HepG2 (cell line): ENCODE data around the gene GAPT. TPM values are rescaled to one million over a fixed set of nuclear protein-coding genes. Genes with fewer than 3 reads are reported as not detected.
A peak's percentile ranks its signal among the peaks of the same experiment; 100 is the strongest.

Experiments
- ATAC-seq: fragments of 200-7000 bp; cut with Tn5 transposase; 3 replicates; pipeline ENCODE4 v1.9.1; 2020; ENCODE audit warnings: mild to moderate bottlenecking, moderate library complexity
- BruUV-seq: library from RNA; stranded (reverse); fragments of 400-500 nt; replicated peaks from 2 replicates; lab custom pipeline; 2021; lab: Mats Ljungman, UMichigan
- CTCF ChIA-PET: fragments of 300-600 bp; formaldehyde crosslinking; extraction: SDS; loops from one replicate; lab custom pipeline; 2021; ENCODE audit warnings: low total read pairs, inconsistent platforms, low intra/inter-chr PET ratio; lab: Yijun Ruan, JAX
- POLR2A ChIA-PET: fragments of 350-600 bp; sonication (Branson Sonifier 250); formaldehyde crosslinking; loops from one replicate; lab custom pipeline; 2020; ENCODE audit warnings: antibody characterized with exemption, inconsistent platforms; lab: Yijun Ruan, JAX
- DNase-seq: peaks from one replicate; pipeline ENCODE4 v3.0.0-alpha.2; 2015; ENCODE audit warnings: low spot score
- FAIRE-seq: peaks from 3 replicates; lab custom pipeline; 2011; peaks lifted over from hg19 to GRCh38; lab: Jason Lieb, UNC
- H2AFZ ChIP-seq: one replicate; pipeline ENCODE4 v1.6.1; 2011; ENCODE audit warnings: low read length, inconsistent platforms
- H3K27ac ChIP-seq: fragments of 300-600 bp; 3 replicates; pipeline ENCODE4 v1.8.0; 2011; ENCODE audit warnings: mixed run types, mild to moderate bottlenecking, mixed read lengths, low read length, inconsistent platforms; ENCODE audit not compliant: insufficient read depth; ENCODE audit errors: extremely low read length
- H3K27me3 ChIP-seq, 2 experiments: fragments of 200-600 bp in 1 of 2; 2 replicates in 1 of 2; 3 replicates in 1 of 2; pipeline versions ENCODE4 v1.6.0 to v1.8.0; 2011; ENCODE audit warnings: low read length in 2 of 2, mild to moderate bottlenecking in 2 of 2, moderate library complexity in 2 of 2, inconsistent platforms in 1 of 2; ENCODE audit not compliant: insufficient read depth in 2 of 2, control insufficient read depth in 1 of 2
- H3K36me3 ChIP-seq, 2 experiments: fragments of 200-600 bp in 1 of 2; replicated peaks in 1 of 2; 2 replicates in 1 of 2; 3 replicates in 1 of 2; pipeline versions ENCODE4 v1.5.1 to v1.8.0; 2011; ENCODE audit warnings: low read length in 2 of 2, inconsistent platforms in 1 of 2; ENCODE audit not compliant: insufficient read depth in 2 of 2, control insufficient read depth in 1 of 2
- H3K4me1 ChIP-seq: 2 replicates; pipeline ENCODE4 v1.5.1; 2012; ENCODE audit warnings: low read length, inconsistent platforms; ENCODE audit not compliant: insufficient read depth
- H3K4me2 ChIP-seq: 2 replicates; pipeline ENCODE4 v1.6.0; 2011; ENCODE audit warnings: low read depth, low read length, inconsistent platforms
- H3K4me3 ChIP-seq, 3 experiments: fragments of 200-600 bp in 1 of 3; sonication (generic), shearing (Covaris generic) in 1 of 3; replicated peaks in 1 of 3; 2 replicates each; pipeline ENCODE4 v1.5.1; 2011 to 2016; ENCODE audit warnings: low read length in 3 of 3, inconsistent platforms in 2 of 3, low read depth in 2 of 3, mild to moderate bottlenecking in 2 of 3, control low read depth in 1 of 3, mixed read lengths in 1 of 3; ENCODE audit not compliant: insufficient read depth in 1 of 3
- H3K79me2 ChIP-seq: one replicate; pipeline ENCODE4 v1.6.1; 2011; ENCODE audit warnings: low read length, inconsistent platforms; ENCODE audit not compliant: insufficient read depth
- H3K9ac ChIP-seq: 2 replicates; pipeline ENCODE4 v1.6.0; 2011; ENCODE audit warnings: mild to moderate bottlenecking, low read depth, low read length, inconsistent platforms; ENCODE audit not compliant: insufficient read depth
- H3K9me3 ChIP-seq: 2 replicates; pipeline ENCODE4 v1.5.1; 2012; ENCODE audit warnings: mild to moderate bottlenecking, low read length
- H4K20me1 ChIP-seq: 2 replicates; pipeline ENCODE4 v1.6.0; 2011; ENCODE audit warnings: inconsistent platforms, mild to moderate bottlenecking, low read length, moderate library complexity; ENCODE audit not compliant: insufficient read depth
- FIP1L1 ChIP-seq: fragments of 200-400 bp; formaldehyde crosslinking; IDR thresholded peaks from 2 replicates; pipeline ENCODE4 v1.6.1; 2018; ENCODE audit warnings: low read depth, mild to moderate bottlenecking, low read length, moderate library complexity, borderline replicate concordance; ENCODE audit not compliant: insufficient read depth
- FOSL2 ChIP-seq: sonication (generic); formaldehyde crosslinking; IDR thresholded peaks from 2 replicates; pipeline ENCODE4 v1.4.0; 2020; ENCODE audit warnings: missing genetic modification reagents
- GPN1 ChIP-seq: sonication (generic); formaldehyde crosslinking; IDR thresholded peaks from 2 replicates; pipeline ENCODE4 v1.5.1; 2020; ENCODE audit warnings: missing genetic modification reagents, borderline replicate concordance
- JUND ChIP-seq: sonication (generic); formaldehyde crosslinking; IDR thresholded peaks from 2 replicates; pipeline ENCODE4 v1.8.0; 2022; ENCODE audit warnings: mild to moderate bottlenecking, missing genetic modification reagents
- MED1 ChIP-seq: sonication (generic); formaldehyde crosslinking; IDR thresholded peaks from 2 replicates; pipeline ENCODE4 v1.4.0; 2020; ENCODE audit warnings: missing genetic modification reagents
- NFYB ChIP-seq: sonication (generic); formaldehyde crosslinking; IDR thresholded peaks from 2 replicates; pipeline ENCODE4 v1.4.0; 2020; ENCODE audit warnings: missing genetic modification reagents
- PAF1 ChIP-seq: IDR thresholded peaks from 2 replicates; pipeline ENCODE4 v1.6.1; 2016; ENCODE audit warnings: missing genetic modification reagents, missing compliant biosample characterization
- POGZ ChIP-seq: sonication (generic); formaldehyde crosslinking; IDR thresholded peaks from 2 replicates; pipeline ENCODE4 v1.4.0; 2020; ENCODE audit warnings: mild to moderate bottlenecking, missing genetic modification reagents
- POLR2A ChIP-seq, 2 experiments: IDR thresholded peaks; 2 replicates each; pipeline ENCODE4 v1.6.1; 2011; ENCODE audit warnings: low read depth in 2 of 2, low read length in 2 of 2, mild to moderate bottlenecking in 1 of 2, moderate library complexity in 1 of 2; ENCODE audit not compliant: insufficient read depth in 1 of 2
- RBAK ChIP-seq: sonication (generic); formaldehyde crosslinking; IDR thresholded peaks from 2 replicates; pipeline ENCODE4 v1.5.1; 2020; ENCODE audit warnings: mild to moderate bottlenecking, missing genetic modification reagents
- SMARCE1 ChIP-seq: fragments of 450-650 bp; IDR thresholded peaks from 2 replicates; pipeline ENCODE4 v1.6.1; 2017; ENCODE audit warnings: borderline replicate concordance
- SMC3 ChIP-seq: IDR thresholded peaks from 2 replicates; pipeline ENCODE4 v1.6.1; 2011; ENCODE audit warnings: low read length, improper control_type of control experiment
- STAG1 ChIP-seq: sonication (generic); formaldehyde crosslinking; IDR thresholded peaks from 2 replicates; pipeline ENCODE4 v1.4.0; 2020; ENCODE audit warnings: missing genetic modification reagents
- TAF15 ChIP-seq: fragments of 200-400 bp; formaldehyde crosslinking; IDR thresholded peaks from one replicate; pipeline ENCODE4 v1.6.1; 2018; ENCODE audit warnings: mild to moderate bottlenecking, low read depth, low read length; ENCODE audit not compliant: poor library complexity, severe bottlenecking
- ZMYM2 ChIP-seq: sonication (generic); formaldehyde crosslinking; IDR thresholded peaks from 2 replicates; pipeline ENCODE4 v1.8.0; 2022; ENCODE audit warnings: mild to moderate bottlenecking, missing genetic modification reagents
- ZMYM4 ChIP-seq: sonication (generic); formaldehyde crosslinking; IDR thresholded peaks from 2 replicates; pipeline ENCODE4 v1.8.1; 2023; ENCODE audit warnings: mild to moderate bottlenecking, missing genetic modification reagents
- ZNF337 ChIP-seq: sonication (generic); formaldehyde crosslinking; IDR thresholded peaks from 2 replicates; pipeline ENCODE4 v1.5.1; 2020; ENCODE audit warnings: missing genetic modification reagents, low read depth, mild to moderate bottlenecking, borderline replicate concordance
- ZNF382 ChIP-seq: sonication (generic); formaldehyde crosslinking; IDR thresholded peaks from 2 replicates; pipeline ENCODE4 v1.5.0; 2020; ENCODE audit warnings: missing genetic modification reagents, mild to moderate bottlenecking, borderline replicate concordance
- ZNF441 ChIP-seq: sonication (generic); formaldehyde crosslinking; IDR thresholded peaks from 2 replicates; pipeline ENCODE4 v1.7.0; 2021; ENCODE audit warnings: missing genetic modification reagents, borderline replicate concordance
- WGBS: methylation state at CpG from one replicate; pipeline ENCODE4 v1.1.6; 2017; ENCODE audit warnings: low lambda C conversion rate; 5-methylcytosine and 5-hydroxymethylcytosine counted together
- in situ Hi-C: cut with HindIII; loops from 2 replicates; pipeline ENCODE4 v1.10.0; 2017; ENCODE audit warnings: low pct_unique_long_range_greater_than_20kb; ENCODE audit not compliant: extremely low pct_ligation_motif_present
- intact Hi-C: fragments of 100-400 bp; cut with micrococcal nuclease; formaldehyde crosslinking; loops from one replicate; pipeline ENCODE4 v1.10.0; 2022; ENCODE audit not compliant: unreplicated experiment
- polyA plus RNA-seq, 8 experiments: library from polyadenylated mRNA; depleted of rRNA in 3 of 8; stranded (reverse) in 7 of 8; unstranded in 1 of 8; fragments of >200 nt; fragmentation: Illumina TruSeq in 4 of 8; extraction: Trizol in 4 of 8; gene quantifications; 2 replicates each; pipeline versions ENCODE4 v1.2.1 to v1.2.3, GENCODE V29; 2011 to 2016; ENCODE audit warnings: low read depth in 4 of 8, missing spikeins in 1 of 8, mixed read lengths in 1 of 8; ENCODE audit not compliant: insufficient read depth in 1 of 8
- total RNA-seq, 5 experiments: library from RNA; depleted of rRNA; stranded (reverse); fragments of >200 nt; fragmentation: Illumina TruSeq; extraction: Trizol; gene quantifications; 2 replicates each; pipeline ENCODE4 v1.2.3, GENCODE V29; 2016; ENCODE audit warnings: low read depth in 1 of 5
- TF ChIP-seq, protein P1 (sequence below): sonication (generic); formaldehyde crosslinking; IDR thresholded peaks from 2 replicates; pipeline ENCODE4 v1.4.0; 2020; ENCODE audit warnings: missing genetic modification reagents, mild to moderate bottlenecking, borderline replicate concordance
- TF ChIP-seq, protein P2 (sequence below): sonication (generic); formaldehyde crosslinking; IDR thresholded peaks from 2 replicates; pipeline ENCODE4 v1.8.0; 2022; ENCODE audit warnings: mild to moderate bottlenecking, missing genetic modification reagents, moderate library complexity

GAPT gene
- total and polyA plus RNA-seq, 2 of the 13 experiments (the other 11 are each of a cell fraction or from before 2014, with no cell fraction given) = not detected

DNA sequence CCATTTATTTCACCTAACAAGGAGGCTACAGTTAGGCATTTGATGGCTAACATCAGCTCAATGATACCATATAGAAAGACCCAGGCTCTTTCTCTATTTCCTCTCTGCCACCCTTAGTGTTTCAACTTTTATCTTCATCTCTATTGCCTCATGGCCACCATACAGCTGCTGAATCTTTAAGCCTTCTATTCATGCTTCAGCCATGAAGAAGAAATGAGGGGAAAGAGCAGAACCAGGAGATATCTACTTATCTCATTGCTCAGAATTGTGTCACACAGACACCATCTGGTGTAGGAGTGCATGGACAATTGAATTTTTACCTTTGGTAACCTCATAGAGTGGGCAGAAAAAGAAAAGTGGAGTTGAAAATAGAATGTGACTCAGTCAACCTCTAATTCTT, 6.7 kb downstream of the GAPT start (continued):
- TF ChIP-seq, protein P1, sequence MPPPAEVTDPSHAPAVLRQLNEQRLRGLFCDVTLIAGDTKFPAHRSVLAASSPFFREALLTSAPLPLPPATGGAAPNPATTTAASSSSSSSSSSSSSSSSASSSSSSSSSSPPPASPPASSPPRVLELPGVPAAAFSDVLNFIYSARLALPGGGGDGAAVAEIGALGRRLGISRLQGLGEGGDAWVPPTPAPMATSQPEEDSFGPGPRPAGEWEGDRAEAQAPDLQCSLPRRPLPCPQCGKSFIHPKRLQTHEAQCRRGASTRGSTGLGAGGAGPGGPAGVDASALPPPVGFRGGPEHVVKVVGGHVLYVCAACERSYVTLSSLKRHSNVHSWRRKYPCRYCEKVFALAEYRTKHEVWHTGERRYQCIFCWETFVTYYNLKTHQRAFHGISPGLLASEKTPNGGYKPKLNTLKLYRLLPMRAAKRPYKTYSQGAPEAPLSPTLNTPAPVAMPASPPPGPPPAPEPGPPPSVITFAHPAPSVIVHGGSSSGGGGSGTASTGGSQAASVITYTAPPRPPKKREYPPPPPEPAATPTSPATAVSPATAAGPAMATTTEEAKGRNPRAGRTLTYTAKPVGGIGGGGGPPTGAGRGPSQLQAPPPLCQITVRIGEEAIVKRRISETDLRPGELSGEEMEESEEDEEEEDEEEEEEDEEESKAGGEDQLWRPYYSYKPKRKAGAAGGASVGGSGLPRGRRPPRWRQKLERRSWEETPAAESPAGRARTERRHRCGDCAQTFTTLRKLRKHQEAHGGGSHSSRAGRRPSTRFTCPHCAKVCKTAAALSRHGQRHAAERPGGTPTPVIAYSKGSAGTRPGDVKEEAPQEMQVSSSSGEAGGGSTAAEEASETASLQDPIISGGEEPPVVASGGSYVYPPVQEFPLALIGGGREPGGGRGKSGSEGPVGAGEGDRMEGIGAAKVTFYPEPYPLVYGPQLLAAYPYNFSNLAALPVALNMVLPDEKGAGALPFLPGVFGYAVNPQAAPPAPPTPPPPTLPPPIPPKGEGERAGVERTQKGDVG (CRISPR knock-in tag) = no peak
- no peak for TF ChIP-seq SMARCE1
- no peak for TF ChIP-seq PAF1 (CRISPR knock-in tag)
- TF ChIP-seq POGZ = no peak

DNA sequence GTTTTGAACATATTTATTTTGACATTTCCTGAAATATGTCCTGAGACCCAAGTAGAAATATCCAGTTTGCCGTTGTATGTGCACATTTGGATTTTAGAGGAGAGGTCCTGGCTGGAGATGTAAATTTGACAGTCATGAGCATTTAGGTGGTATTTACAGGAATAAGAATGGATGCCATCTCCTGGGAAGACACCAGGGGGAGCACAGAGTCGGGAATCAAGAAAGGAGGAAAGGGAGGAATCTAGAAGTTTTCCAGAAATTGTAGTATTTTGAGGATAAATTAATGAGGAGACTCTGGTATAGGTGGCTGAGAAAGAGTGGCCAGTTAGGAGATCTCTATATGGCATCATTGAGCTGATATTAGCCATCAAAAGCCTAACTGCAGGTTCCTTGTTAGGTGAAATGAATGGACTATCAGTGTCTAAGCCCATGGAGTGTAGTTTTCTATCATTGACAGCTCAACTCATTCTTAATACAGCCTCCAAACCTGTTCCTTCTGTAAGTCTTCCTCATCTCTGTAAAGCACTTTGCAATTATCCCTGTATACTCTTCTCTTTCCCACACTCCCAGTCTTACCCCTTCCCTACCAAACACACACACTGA, 7.2 kb downstream of the GAPT start:
- Histone ChIP-seq H2AFZ (no peak overlapping the region), H3K27ac (no peak overlapping the region), H3K79me2 (no peaks in the 10 kb centered on the region), H3K4me2 (no peak overlapping the region), H3K27me3 (no peaks in the 10 kb centered on the region), H3K4me3 (no peak overlapping the region), H3K36me3 (no peaks in the 10 kb centered on the region), H3K9me3 (no peaks in the 10 kb centered on the region), H3K4me1 (no peaks in the 10 kb centered on the region), H4K20me1 (no peaks in the 10 kb centered on the region), H3K9ac (no peak overlapping the region)
- DNase-seq (peak; percentile 24), ATAC-seq (0 out of 3 replicates have a peak, but pooled peaks have one; percentile 40), FAIRE-seq (no peak)
- CTCF ChIA-PET = interaction anchor here (0.8 to 1.4 kb wide), 3 partner anchors 314 to 352 kb away, joined by 4 to 12 read pairs (median 5); no protein-coding TSS in a partner anchor
- POLR2A ChIA-PET = no interaction called here
- intact Hi-C loops = loop anchor here (1.0 kb wide), 2 partner anchors 315 to 352 kb away; no protein-coding TSS in a partner anchor
- BruUV-seq = no TSS peak
- 0% methylated on average over 2 of the region's 2 CpGs for WGBS
- in situ Hi-C loops = no loop called here
- no peak for TF ChIP-seq FIP1L1
- TF ChIP-seq FOSL2 (CRISPR knock-in tag) = no peak
- TF ChIP-seq STAG1 (CRISPR knock-in tag) = peak; percentile 60
- TF ChIP-seq ZNF337 (CRISPR knock-in tag) = no peak
- TF ChIP-seq JUND (CRISPR knock-in tag) = no peak
- TF ChIP-seq GPN1 (CRISPR knock-in tag) = no peak
- no peak for TF ChIP-seq MED1 (CRISPR knock-in tag)
- TF ChIP-seq TAF15 = no peak
- TF ChIP-seq SMC3 = peak; percentile 86
- TF ChIP-seq POLR2A (IDR thresholded peaks at IDR 0.05; ENCODE audit: insufficient read depth in 1 of 2, low read depth in 2 of 2, low read length in 2 of 2) = no peak
- TF ChIP-seq RBAK (CRISPR knock-in tag) = no peak
- TF ChIP-seq, protein P2, sequence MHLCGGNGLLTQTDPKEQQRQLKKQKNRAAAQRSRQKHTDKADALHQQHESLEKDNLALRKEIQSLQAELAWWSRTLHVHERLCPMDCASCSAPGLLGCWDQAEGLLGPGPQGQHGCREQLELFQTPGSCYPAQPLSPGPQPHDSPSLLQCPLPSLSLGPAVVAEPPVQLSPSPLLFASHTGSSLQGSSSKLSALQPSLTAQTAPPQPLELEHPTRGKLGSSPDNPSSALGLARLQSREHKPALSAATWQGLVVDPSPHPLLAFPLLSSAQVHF (CRISPR knock-in tag) = no peak
- TF ChIP-seq NFYB (CRISPR knock-in tag) = no peak
- TF ChIP-seq ZMYM2 (CRISPR knock-in tag) = no peak
- no peak for TF ChIP-seq ZNF382 (CRISPR knock-in tag)
- no peak for TF ChIP-seq ZNF441
- TF ChIP-seq ZMYM4 = no peak
